ENCODE data around the gene C9orf152.

DNA sequence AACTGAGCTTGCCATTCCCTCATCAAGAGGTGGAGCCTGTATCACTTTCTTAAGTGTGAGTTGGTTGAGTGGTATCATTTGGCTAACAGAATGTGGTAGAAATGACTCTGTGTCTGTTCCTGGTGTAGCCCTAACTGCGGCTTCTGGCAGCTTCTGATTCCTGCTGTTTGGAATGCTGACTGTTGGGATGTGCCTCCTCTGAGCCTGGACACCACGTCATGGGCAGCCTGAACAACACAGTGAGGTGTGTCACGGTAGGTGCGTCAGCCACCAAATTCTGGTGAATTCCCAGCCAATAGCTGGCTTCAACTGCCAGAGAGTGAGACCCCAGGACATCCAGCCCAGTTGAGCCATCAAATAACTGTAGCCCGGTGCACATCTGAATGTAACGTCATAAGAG, 6.1 kb upstream of the C9orf152 start:
- TF ChIP-seq, protein P1, sequence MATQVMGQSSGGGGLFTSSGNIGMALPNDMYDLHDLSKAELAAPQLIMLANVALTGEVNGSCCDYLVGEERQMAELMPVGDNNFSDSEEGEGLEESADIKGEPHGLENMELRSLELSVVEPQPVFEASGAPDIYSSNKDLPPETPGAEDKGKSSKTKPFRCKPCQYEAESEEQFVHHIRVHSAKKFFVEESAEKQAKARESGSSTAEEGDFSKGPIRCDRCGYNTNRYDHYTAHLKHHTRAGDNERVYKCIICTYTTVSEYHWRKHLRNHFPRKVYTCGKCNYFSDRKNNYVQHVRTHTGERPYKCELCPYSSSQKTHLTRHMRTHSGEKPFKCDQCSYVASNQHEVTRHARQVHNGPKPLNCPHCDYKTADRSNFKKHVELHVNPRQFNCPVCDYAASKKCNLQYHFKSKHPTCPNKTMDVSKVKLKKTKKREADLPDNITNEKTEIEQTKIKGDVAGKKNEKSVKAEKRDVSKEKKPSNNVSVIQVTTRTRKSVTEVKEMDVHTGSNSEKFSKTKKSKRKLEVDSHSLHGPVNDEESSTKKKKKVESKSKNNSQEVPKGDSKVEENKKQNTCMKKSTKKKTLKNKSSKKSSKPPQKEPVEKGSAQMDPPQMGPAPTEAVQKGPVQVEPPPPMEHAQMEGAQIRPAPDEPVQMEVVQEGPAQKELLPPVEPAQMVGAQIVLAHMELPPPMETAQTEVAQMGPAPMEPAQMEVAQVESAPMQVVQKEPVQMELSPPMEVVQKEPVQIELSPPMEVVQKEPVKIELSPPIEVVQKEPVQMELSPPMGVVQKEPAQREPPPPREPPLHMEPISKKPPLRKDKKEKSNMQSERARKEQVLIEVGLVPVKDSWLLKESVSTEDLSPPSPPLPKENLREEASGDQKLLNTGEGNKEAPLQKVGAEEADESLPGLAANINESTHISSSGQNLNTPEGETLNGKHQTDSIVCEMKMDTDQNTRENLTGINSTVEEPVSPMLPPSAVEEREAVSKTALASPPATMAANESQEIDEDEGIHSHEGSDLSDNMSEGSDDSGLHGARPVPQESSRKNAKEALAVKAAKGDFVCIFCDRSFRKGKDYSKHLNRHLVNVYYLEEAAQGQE (IDR thresholded peaks at IDR 0.05; ENCODE audit: borderline replicate concordance): no peak
- TF ChIP-seq EZH2 (IDR thresholded peaks at IDR 0.05; ENCODE audit: borderline replicate concordance, insufficient read depth, low read length, poor library complexity, severe bottlenecking) (no peak), POLR2AphosphoS5 (IDR thresholded peaks at IDR 0.05) (no peak), CTCF (IDR thresholded peaks at IDR 0.05; ENCODE audit: poor library complexity, severe bottlenecking) (no peak), SMC3 (conservative IDR thresholded peaks at IDR 0.05; ENCODE audit: poor library complexity) (no peak), TAF1 (IDR thresholded peaks at IDR 0.05; ENCODE audit: low read depth) (no peak), MXI1 (conservative IDR thresholded peaks at IDR 0.05; ENCODE audit: poor library complexity, severe bottlenecking) (no peak)
